K562 (cell line): Measurements from ENCODE around the gene PAIP1. TPM values are rescaled to one million over a fixed set of nuclear protein-coding genes. Genes with fewer than 3 reads are reported as not detected.

ENCODE experiments used
- HMG20B ChIP-seq: fragments of 250-450 bp; sonication (Bioruptor Pico); IDR thresholded peaks from 2 replicates; pipeline ENCODE4 v1.5.0; 2021; ENCODE audit warnings: mild to moderate bottlenecking
- MYNN ChIP-seq, 2 experiments: sonication (generic); formaldehyde crosslinking in 1 of 2; IDR thresholded peaks; 2 replicates each; pipeline versions ENCODE4 v1.5.0 to v1.6.1; 2016 to 2020; ENCODE audit warnings: antibody characterized with exemption in 1 of 2, missing genetic modification reagents in 1 of 2
- POLR2AphosphoS2 ChIP-seq: IDR thresholded peaks from 2 replicates; pipeline ENCODE4 v1.6.1; 2012; ENCODE audit warnings: low read length, improper control_type of control experiment
- SRSF1 ChIP-seq: fragments of 200-400 bp; formaldehyde crosslinking; IDR thresholded peaks from 2 replicates; pipeline ENCODE4 v1.6.1; 2017; ENCODE audit warnings: mild to moderate bottlenecking, low read depth, low read length, moderate library complexity
- STAG1 ChIP-seq: sonication (generic); formaldehyde crosslinking; IDR thresholded peaks from 2 replicates; pipeline ENCODE4 v1.5.0; 2020; ENCODE audit warnings: missing genetic modification reagents, borderline replicate concordance
- TGIF2 ChIP-seq: sonication (generic); formaldehyde crosslinking; IDR thresholded peaks from 2 replicates; pipeline ENCODE4 v1.8.1; 2022; ENCODE audit warnings: mild to moderate bottlenecking, missing genetic modification reagents, moderate library complexity
- ZBTB9 ChIP-seq: fragments of 450-650 bp; formaldehyde crosslinking; IDR thresholded peaks from 2 replicates; pipeline ENCODE4 v1.4.0; 2020; ENCODE audit warnings: mild to moderate bottlenecking, moderate library complexity
- ZNF174 ChIP-seq: fragments of 250-450 bp; sonication (Bioruptor Pico); IDR thresholded peaks from 2 replicates; pipeline ENCODE4 v1.4.0; 2020; ENCODE audit warnings: mild to moderate bottlenecking
- ZNF212 ChIP-seq: fragments of 450-650 bp; formaldehyde crosslinking; IDR thresholded peaks from 2 replicates; pipeline ENCODE4 v1.4.0; 2020; ENCODE audit warnings: mild to moderate bottlenecking
- ZNF274 ChIP-seq: IDR thresholded peaks from 2 replicates; pipeline ENCODE4 v1.6.1; 2011; ENCODE audit warnings: low read depth, mild to moderate bottlenecking, low read length, moderate library complexity, borderline replicate concordance
- ZNF699 ChIP-seq: fragments of 250-450 bp; sonication (Bioruptor Pico); IDR thresholded peaks from 2 replicates; pipeline ENCODE4 v1.8.0; 2021; ENCODE audit warnings: mild to moderate bottlenecking, moderate library complexity; ENCODE audit not compliant: insufficient replicate concordance
- polyA plus RNA-seq, 8 experiments: library from polyadenylated mRNA; depleted of rRNA in 4 of 8; stranded (reverse) in 5 of 8; unstranded in 3 of 8; fragments of >200 nt; fragmentation: Nextera tagmentation in 2 of 8; fragmentation: Illumina TruSeq in 1 of 8; extraction: Ambion mirVana in 2 of 8; extraction: Trizol in 1 of 8; gene quantifications; 2 replicates each; pipeline versions ENCODE4 v1.2.1 to v1.2.3, GENCODE V29; 2011 to 2014; ENCODE audit warnings: inconsistent platforms in 1 of 8, missing spikeins in 1 of 8
- total RNA-seq, 7 experiments: library from RNA; depleted of rRNA in 6 of 7; stranded (reverse); fragments of >200 nt in 6 of 7; fragmentation: Illumina TruSeq in 2 of 7; extraction: Trizol in 2 of 7; gene quantifications; 2 replicates each; pipeline versions ENCODE4 v1.2.1 to v1.2.3, GENCODE V29; 2011 to 2021; ENCODE audit warnings: low replicate concordance in 1 of 7
- TF ChIP-seq, protein P1 (sequence below), 2 experiments: IDR thresholded peaks; 2 replicates each; pipeline ENCODE4 v1.6.1; 2012; ENCODE audit warnings: improper control_type of control experiment in 2 of 2, low read depth in 2 of 2, low read length in 2 of 2, borderline replicate concordance in 1 of 2
- TF ChIP-seq, protein P2 (sequence below), 3 experiments: IDR thresholded peaks in 2 of 3; conservative IDR thresholded peaks in 1 of 3; 2 replicates each; pipeline ENCODE4 v1.5.1; 2011 to 2012; ENCODE audit warnings: low read length in 3 of 3, mild to moderate bottlenecking in 3 of 3, control low read depth in 2 of 3, improper control_type of control experiment in 1 of 3, inconsistent platforms in 1 of 3, low read depth in 1 of 3, mixed read lengths in 1 of 3, moderate library complexity in 1 of 3; ENCODE audit not compliant: insufficient read depth in 2 of 3
- TF ChIP-seq, protein P3 (sequence below): sonication (generic); formaldehyde crosslinking; IDR thresholded peaks from 2 replicates; pipeline ENCODE4 v1.8.1; 2023; ENCODE audit warnings: missing genetic modification reagents, mild to moderate bottlenecking, borderline replicate concordance
- TF ChIP-seq, protein P4 (sequence below): fragments of 450-650 bp; formaldehyde crosslinking; IDR thresholded peaks from 2 replicates; pipeline ENCODE4 v1.4.0; 2022; ENCODE audit warnings: mild to moderate bottlenecking, moderate library complexity

The PAIP1 gene
- total and polyA plus RNA-seq, 9 of the 15 experiments (the other 6 are each of a cell fraction or from before 2014, with no cell fraction given) = 51.7 to 181 (median 102) TPM

GRCh38 chr5:43555895-43556606 lies 826 bp downstream of the PAIP1 start (continued):
- TF ChIP-seq ZBTB9 (CRISPR knock-in tag) (0 out of 2 replicates have a peak, but pooled peaks have one; percentile 15), ZNF212 (no peak), MYNN (IDR thresholded peaks at IDR 0.05) (no peak), MYNN (CRISPR knock-in tag; IDR thresholded peaks at IDR 0.05) (no peak), STAG1 (CRISPR knock-in tag) (peak; percentile 57; the same call in 1 of the 2 replicates), SRSF1 (no peak), TGIF2 (CRISPR knock-in tag) (peak; percentile 79; the same call in 1 of the 2 replicates), HMG20B (CRISPR knock-in tag) (no peak), POLR2AphosphoS2 (no peak), ZNF699 (CRISPR knock-in tag) (no peak), ZNF174 (CRISPR knock-in tag) (no peak), ZNF274 (no peak)
- TF ChIP-seq, protein P1, sequence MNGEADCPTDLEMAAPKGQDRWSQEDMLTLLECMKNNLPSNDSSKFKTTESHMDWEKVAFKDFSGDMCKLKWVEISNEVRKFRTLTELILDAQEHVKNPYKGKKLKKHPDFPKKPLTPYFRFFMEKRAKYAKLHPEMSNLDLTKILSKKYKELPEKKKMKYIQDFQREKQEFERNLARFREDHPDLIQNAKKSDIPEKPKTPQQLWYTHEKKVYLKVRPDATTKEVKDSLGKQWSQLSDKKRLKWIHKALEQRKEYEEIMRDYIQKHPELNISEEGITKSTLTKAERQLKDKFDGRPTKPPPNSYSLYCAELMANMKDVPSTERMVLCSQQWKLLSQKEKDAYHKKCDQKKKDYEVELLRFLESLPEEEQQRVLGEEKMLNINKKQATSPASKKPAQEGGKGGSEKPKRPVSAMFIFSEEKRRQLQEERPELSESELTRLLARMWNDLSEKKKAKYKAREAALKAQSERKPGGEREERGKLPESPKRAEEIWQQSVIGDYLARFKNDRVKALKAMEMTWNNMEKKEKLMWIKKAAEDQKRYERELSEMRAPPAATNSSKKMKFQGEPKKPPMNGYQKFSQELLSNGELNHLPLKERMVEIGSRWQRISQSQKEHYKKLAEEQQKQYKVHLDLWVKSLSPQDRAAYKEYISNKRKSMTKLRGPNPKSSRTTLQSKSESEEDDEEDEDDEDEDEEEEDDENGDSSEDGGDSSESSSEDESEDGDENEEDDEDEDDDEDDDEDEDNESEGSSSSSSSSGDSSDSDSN (IDR thresholded peaks at IDR 0.05; ENCODE audit: borderline replicate concordance in 1 of 2, low read depth in 2 of 2, low read length in 2 of 2) = peak; percentile 38 to 42; a peak in 1 of 4 replicates
- TF ChIP-seq, protein P2, sequence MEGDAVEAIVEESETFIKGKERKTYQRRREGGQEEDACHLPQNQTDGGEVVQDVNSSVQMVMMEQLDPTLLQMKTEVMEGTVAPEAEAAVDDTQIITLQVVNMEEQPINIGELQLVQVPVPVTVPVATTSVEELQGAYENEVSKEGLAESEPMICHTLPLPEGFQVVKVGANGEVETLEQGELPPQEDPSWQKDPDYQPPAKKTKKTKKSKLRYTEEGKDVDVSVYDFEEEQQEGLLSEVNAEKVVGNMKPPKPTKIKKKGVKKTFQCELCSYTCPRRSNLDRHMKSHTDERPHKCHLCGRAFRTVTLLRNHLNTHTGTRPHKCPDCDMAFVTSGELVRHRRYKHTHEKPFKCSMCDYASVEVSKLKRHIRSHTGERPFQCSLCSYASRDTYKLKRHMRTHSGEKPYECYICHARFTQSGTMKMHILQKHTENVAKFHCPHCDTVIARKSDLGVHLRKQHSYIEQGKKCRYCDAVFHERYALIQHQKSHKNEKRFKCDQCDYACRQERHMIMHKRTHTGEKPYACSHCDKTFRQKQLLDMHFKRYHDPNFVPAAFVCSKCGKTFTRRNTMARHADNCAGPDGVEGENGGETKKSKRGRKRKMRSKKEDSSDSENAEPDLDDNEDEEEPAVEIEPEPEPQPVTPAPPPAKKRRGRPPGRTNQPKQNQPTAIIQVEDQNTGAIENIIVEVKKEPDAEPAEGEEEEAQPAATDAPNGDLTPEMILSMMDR (IDR thresholded peaks at IDR 0.05 in 2 of 3, conservative IDR thresholded peaks at IDR 0.05 in 1 of 3; ENCODE audit: insufficient read depth in 2 of 3, low read depth in 1 of 3, low read length in 3 of 3) = no peak
- TF ChIP-seq, protein P3, sequence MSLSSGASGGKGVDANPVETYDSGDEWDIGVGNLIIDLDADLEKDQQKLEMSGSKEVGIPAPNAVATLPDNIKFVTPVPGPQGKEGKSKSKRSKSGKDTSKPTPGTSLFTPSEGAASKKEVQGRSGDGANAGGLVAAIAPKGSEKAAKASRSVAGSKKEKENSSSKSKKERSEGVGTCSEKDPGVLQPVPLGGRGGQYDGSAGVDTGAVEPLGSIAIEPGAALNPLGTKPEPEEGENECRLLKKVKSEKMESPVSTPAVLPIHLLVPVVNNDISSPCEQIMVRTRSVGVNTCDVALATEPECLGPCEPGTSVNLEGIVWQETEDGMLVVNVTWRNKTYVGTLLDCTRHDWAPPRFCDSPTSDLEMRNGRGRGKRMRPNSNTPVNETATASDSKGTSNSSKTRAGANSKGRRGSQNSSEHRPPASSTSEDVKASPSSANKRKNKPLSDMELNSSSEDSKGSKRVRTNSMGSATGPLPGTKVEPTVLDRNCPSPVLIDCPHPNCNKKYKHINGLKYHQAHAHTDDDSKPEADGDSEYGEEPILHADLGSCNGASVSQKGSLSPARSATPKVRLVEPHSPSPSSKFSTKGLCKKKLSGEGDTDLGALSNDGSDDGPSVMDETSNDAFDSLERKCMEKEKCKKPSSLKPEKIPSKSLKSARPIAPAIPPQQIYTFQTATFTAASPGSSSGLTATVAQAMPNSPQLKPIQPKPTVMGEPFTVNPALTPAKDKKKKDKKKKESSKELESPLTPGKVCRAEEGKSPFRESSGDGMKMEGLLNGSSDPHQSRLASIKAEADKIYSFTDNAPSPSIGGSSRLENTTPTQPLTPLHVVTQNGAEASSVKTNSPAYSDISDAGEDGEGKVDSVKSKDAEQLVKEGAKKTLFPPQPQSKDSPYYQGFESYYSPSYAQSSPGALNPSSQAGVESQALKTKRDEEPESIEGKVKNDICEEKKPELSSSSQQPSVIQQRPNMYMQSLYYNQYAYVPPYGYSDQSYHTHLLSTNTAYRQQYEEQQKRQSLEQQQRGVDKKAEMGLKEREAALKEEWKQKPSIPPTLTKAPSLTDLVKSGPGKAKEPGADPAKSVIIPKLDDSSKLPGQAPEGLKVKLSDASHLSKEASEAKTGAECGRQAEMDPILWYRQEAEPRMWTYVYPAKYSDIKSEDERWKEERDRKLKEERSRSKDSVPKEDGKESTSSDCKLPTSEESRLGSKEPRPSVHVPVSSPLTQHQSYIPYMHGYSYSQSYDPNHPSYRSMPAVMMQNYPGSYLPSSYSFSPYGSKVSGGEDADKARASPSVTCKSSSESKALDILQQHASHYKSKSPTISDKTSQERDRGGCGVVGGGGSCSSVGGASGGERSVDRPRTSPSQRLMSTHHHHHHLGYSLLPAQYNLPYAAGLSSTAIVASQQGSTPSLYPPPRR (CRISPR knock-in tag) = no peak
- TF ChIP-seq, protein P4, sequence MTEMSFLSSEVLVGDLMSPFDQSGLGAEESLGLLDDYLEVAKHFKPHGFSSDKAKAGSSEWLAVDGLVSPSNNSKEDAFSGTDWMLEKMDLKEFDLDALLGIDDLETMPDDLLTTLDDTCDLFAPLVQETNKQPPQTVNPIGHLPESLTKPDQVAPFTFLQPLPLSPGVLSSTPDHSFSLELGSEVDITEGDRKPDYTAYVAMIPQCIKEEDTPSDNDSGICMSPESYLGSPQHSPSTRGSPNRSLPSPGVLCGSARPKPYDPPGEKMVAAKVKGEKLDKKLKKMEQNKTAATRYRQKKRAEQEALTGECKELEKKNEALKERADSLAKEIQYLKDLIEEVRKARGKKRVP (CRISPR knock-in tag) = no peak
